HUDEP-2 (cell line): Measurements from ENCODE around the gene CRACDL.

ENCODE experiments used
- DNase-seq, 76 experiments: peaks; one replicate each; lab custom pipeline; 2025; ENCODE audit not compliant: unreplicated experiment in 76 of 76; lab: John Stamatoyannopoulos, UW

CRACDL gene

GRCh38 chr2:98866033-98866432 is 70.0 kb downstream of the CRACDL start:
- no peak for DNase-seq

- DNase-seq, result no peak
Observed at GRCh38 chr2:98861601-98862000, 74.4 kb downstream of the CRACDL start.

GRCh38 chr2:98859323-98859722 is 76.7 kb downstream of the CRACDL start:
- no peak for DNase-seq

- no peak for DNase-seq
Observed at GRCh38 chr2:98857001-98857400, 79.0 kb downstream of the CRACDL start.

GRCh38 chr2:98854682-98855081 is 81.3 kb downstream of the CRACDL start:
- no peak for DNase-seq

GRCh38 chr2:98852932-98853331 is 83.1 kb downstream of the CRACDL start:
- no peak for DNase-seq

GRCh38 chr2:98850074-98850473 is 86.0 kb downstream of the CRACDL start:
- DNase-seq, result no peak

- DNase-seq, result no peak
Observed at GRCh38 chr2:98849113-98849512, 86.9 kb downstream of the CRACDL start.

GRCh38 chr2:98847853-98848252 is 88.2 kb downstream of the CRACDL start:
- DNase-seq, result peak in 2 of 76 experiments; percentile 11

GRCh38 chr2:98846041-98846440 is 90.0 kb downstream of the CRACDL start:
- no peak for DNase-seq

GRCh38 chr2:98842136-98842535 is 93.9 kb downstream of the CRACDL start:
- no peak for DNase-seq

GRCh38 chr2:98839292-98839691 is 96.7 kb downstream of the CRACDL start:
- no peak for DNase-seq

- DNase-seq, result no peak
Observed at GRCh38 chr2:98835831-98836385, 100.1 kb downstream of the CRACDL start.

GRCh38 chr2:98833917-98834263 is 102.1 kb downstream of the CRACDL start:
- DNase-seq, result no peak

- DNase-seq, result no peak
Observed at GRCh38 chr2:98833172-98833916, 102.7 kb downstream of the CRACDL start.

GRCh38 chr2:98832172-98832571 is 103.9 kb downstream of the CRACDL start:
- DNase-seq, result no peak

- DNase-seq, result peak in 69 of 76 experiments; percentile 6 to 86 (median 46)
Observed at GRCh38 chr2:98830571-98831145, 105.4 kb downstream of the CRACDL start.

- DNase-seq, result peak in 10 of 76 experiments; percentile 2 to 42 (median 11)
Observed at GRCh38 chr2:98829581-98830270, 106.3 kb downstream of the CRACDL start.

GRCh38 chr2:98828793-98829371 is 107.1 kb downstream of the CRACDL start:
- no peak for DNase-seq

- no peak for DNase-seq
Observed at GRCh38 chr2:98828369-98828744, 107.7 kb downstream of the CRACDL start.

GRCh38 chr2:98827625-98828368 is 108.2 kb downstream of the CRACDL start:
- DNase-seq, result no peak
